RPMI8226 (cell line): ENCODE results near the gene SEPTIN6.

Experiments used
- DNase-seq: peaks from one replicate; pipeline ENCODE4 v3.0.0-alpha.2; 2015

Gene SEPTIN6

DNA sequence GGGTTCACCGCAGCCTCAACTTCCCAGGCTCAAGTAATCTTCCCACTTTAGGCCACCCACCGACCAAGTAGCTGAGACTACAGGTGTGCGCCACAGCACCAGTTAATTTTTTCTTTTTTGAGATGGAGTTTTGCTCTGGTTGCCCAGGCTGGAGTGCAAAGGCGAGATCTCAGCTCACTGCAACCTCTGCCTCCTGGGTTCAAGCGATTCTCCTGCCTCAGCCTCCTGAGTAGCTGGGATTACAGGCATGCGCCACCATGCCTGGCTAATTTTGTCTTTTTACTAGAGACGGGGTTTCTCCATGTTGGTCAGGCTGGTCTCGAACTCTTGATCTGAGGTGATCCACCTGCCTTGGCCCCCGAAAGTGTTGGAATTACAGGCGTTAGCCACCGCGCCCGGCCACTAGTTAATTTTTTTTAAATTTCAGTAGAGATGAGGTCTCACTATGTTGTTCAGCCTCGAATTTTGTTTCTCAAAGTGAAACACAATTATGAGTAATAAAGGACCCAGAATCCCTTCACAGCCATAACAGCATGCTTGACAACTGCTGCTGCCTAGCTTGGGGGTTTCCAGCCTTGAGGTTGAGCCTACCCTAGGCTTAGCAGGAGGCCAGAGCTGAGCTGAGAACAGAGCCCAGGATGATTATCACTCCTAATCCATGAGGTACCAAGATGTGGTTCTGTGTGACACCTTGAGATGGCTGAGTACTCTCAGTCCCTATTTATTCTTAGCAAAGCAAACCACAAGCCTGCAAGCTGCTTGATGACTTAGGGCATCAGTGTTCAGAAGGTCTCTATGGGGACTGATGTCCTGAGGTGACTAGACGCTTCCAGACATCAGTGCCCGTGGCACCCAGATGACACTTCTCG lies 45.2 kb downstream of the SEPTIN6 start:
- no peak for DNase-seq

DNA sequence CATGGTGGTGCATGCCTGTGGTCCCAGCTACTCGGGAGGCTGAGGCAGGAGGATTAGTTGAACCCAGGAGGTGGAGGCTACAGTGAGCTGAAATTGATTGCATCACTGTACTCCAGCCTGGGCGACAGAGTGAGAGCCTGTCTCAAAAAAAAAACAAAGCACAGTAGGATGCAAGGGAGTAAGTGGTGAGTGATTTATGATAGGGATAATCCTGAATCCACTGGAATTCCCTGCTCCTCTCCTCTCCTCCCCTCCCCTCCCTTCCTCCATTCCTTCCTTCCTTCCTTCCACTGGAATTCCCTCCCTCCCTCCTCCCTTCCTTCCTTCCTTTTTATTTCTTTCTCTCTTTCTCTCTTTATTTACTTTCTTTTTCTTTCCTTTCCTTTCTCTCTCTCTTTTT lies 45.9 kb downstream of the SEPTIN6 start:
- no peak for DNase-seq

DNA sequence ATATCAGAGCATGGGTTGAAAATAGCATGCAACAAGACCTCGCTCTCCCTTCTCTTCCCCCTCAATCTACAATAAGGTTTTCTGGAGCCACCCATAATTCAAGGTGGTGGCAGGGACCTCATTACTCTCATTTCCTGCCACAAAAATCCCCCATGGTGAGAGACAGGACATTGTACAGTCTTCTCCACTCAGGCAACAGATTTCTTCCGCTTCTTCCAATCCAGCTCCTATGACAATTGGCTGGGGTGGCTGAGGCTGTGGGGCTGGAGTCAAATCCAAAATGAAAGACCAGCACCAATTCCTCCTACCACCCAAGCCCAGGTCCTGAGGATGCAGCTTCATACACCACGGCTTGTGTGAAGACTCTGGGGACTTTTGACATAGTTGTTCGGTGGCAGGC lies 46.5 kb downstream of the SEPTIN6 start:
- no peak for DNase-seq

DNA sequence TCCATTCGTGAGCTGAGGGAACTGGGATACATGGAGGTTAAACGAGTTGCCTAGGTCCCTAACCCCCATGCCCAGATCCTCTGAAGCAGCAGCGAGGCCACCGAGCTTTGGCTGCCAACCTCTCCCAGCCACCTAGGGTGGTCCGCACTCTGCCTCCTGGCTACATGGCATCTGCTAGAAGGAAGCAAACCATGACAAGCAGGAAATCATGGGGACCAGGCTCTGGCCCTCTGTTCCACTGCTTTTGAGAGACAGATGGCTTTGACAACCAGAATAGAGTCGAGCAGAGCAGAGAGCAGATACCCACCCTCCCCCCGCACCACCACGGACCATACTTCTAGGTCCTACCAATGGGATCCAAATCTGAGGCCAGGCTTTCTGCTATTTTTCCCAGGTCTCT lies 49.3 kb downstream of the SEPTIN6 start:
- DNase-seq, result no peak
